Testis (tissue), 2 donors: ENCODE data around the gene CSF3R.

Experiments used
- POLR2A ChIP-seq: fragments of 450-650 bp; IDR thresholded peaks from one replicate; pipeline ENCODE4 v1.6.1; 2017; ENCODE audit warnings: antibody characterized with exemption, mild to moderate bottlenecking, moderate library complexity
- TF ChIP-seq, protein P1 (sequence below), 3 experiments: fragments of 450-650 bp in 2 of 3; fragments of 200-600 bp in 1 of 3; sonication (generic) in 1 of 3; IDR thresholded peaks; one replicate each; pipeline ENCODE4 v1.5.1; 2016 to 2019; ENCODE audit warnings: antibody characterized with exemption in 3 of 3, mild to moderate bottlenecking in 2 of 3, moderate library complexity in 1 of 3

DNA sequence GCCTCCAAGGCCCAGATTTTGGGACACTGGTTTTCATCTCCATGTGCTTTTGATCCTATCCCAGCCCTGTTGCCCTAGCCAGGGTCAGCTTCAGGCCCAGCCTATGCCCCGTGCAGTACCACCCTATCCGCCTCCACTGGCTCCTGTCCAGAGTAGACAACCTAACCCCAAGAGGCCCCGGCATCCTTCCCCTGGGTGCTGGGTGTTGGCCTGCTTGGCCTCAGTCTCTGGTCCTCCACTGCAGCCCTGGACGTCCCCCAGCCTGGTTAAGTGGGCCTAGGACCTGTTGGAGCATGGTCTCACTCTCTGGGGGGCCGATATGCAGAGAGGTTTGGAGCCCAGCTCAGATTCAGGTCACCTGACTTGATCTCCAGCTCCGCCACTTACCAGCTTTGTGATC lies 1.6 kb downstream of the CSF3R start:
- TF ChIP-seq, protein P1, sequence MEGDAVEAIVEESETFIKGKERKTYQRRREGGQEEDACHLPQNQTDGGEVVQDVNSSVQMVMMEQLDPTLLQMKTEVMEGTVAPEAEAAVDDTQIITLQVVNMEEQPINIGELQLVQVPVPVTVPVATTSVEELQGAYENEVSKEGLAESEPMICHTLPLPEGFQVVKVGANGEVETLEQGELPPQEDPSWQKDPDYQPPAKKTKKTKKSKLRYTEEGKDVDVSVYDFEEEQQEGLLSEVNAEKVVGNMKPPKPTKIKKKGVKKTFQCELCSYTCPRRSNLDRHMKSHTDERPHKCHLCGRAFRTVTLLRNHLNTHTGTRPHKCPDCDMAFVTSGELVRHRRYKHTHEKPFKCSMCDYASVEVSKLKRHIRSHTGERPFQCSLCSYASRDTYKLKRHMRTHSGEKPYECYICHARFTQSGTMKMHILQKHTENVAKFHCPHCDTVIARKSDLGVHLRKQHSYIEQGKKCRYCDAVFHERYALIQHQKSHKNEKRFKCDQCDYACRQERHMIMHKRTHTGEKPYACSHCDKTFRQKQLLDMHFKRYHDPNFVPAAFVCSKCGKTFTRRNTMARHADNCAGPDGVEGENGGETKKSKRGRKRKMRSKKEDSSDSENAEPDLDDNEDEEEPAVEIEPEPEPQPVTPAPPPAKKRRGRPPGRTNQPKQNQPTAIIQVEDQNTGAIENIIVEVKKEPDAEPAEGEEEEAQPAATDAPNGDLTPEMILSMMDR (IDR thresholded peaks at IDR 0.05): no peak
- TF ChIP-seq POLR2A: no peak
